GM21367 (cell line): ENCODE data around the gene TRAPPC11.

Experiments
- ATAC-seq: cut with Tn5 transposase; IDR thresholded peaks from one replicate; pipeline ENCODE4 v1.9.1; 2021; ENCODE audit not compliant: unreplicated experiment

TRAPPC11 gene

GRCh38 chr4:183636923-183637322, 22.2 kb upstream of the TRAPPC11 start:
- ATAC-seq: no peak

- no peak for ATAC-seq
Measured at GRCh38 chr4:183637461-183637860, 21.6 kb upstream of the TRAPPC11 start.

GRCh38 chr4:183638436-183638835, 20.7 kb upstream of the TRAPPC11 start:
- ATAC-seq: no peak

- no peak for ATAC-seq
Measured at GRCh38 chr4:183639291-183639690, 19.8 kb upstream of the TRAPPC11 start.

GRCh38 chr4:183645326-183645725, 13.8 kb upstream of the TRAPPC11 start:
- no peak for ATAC-seq

- no peak for ATAC-seq
Measured at GRCh38 chr4:183657564-183657963, 1.5 kb upstream of the TRAPPC11 start.

GRCh38 chr4:183658362-183659028, 598 bp upstream of the TRAPPC11 start:
- ATAC-seq: peak; percentile 21

- no peak for ATAC-seq
Measured at GRCh38 chr4:183659872-183660242, 764 bp downstream of the TRAPPC11 start.

GRCh38 chr4:183666088-183666487, 7.0 kb downstream of the TRAPPC11 start:
- no peak for ATAC-seq

- ATAC-seq: no peak
Measured at GRCh38 chr4:183670251-183670650, 11.2 kb downstream of the TRAPPC11 start.

GRCh38 chr4:183670960-183671555, 12.0 kb downstream of the TRAPPC11 start:
- no peak for ATAC-seq

- no peak for ATAC-seq
Measured at GRCh38 chr4:183674153-183674552, 15.1 kb downstream of the TRAPPC11 start.

GRCh38 chr4:183675625-183676024, 16.5 kb downstream of the TRAPPC11 start:
- ATAC-seq: no peak

GRCh38 chr4:183681119-183681518, 22.0 kb downstream of the TRAPPC11 start:
- ATAC-seq: no peak

GRCh38 chr4:183686461-183686860, 27.4 kb downstream of the TRAPPC11 start:
- ATAC-seq: no peak

GRCh38 chr4:183688216-183688615, 29.1 kb downstream of the TRAPPC11 start:
- ATAC-seq: no peak

GRCh38 chr4:183691006-183691405, 31.9 kb downstream of the TRAPPC11 start:
- ATAC-seq: no peak

- ATAC-seq: no peak
Measured at GRCh38 chr4:183691897-183692296, 32.8 kb downstream of the TRAPPC11 start.

- ATAC-seq: no peak
Measured at GRCh38 chr4:183698909-183699308, 39.8 kb downstream of the TRAPPC11 start.

GRCh38 chr4:183700407-183700806, 41.3 kb downstream of the TRAPPC11 start:
- no peak for ATAC-seq

- ATAC-seq: no peak
Measured at GRCh38 chr4:183702492-183702891, 43.4 kb downstream of the TRAPPC11 start.

GRCh38 chr4:183714626-183715025, 55.5 kb downstream of the TRAPPC11 start:
- no peak for ATAC-seq

- ATAC-seq: no peak
Measured at GRCh38 chr4:183716302-183716701, 57.2 kb downstream of the TRAPPC11 start.
